Measurements from ENCODE around the gene FARS2. TPM values are rescaled to one million over a fixed set of nuclear protein-coding genes. Genes with fewer than 3 reads are reported as not detected.

FARS2 gene
- total RNA-seq, 2 donors from 2014 or later: 16.2 to 18.3 TPM

DNA sequence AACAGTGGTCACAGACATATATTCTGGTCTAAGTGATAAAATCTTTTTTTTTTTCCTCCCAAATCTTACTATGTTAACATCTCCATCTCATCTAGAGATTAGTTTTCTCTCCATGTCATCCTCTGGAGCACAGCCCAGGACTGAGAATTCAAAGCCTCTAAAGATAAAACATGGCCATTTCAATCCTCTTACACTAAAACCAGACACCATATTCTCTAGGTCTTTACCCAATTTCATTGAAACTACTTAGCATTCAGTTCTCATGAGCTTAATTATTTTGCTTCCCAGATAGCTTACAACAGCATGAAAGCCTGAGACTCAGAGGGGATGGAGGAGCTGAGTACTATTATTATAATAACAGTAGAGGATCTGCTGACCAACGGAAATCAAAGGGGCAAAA, 92.7 kb downstream of the FARS2 start:
- no peak overlapping the region for H3K27ac ChIP-seq (ENCODE audit: low read depth, low read length)
- TF ChIP-seq, protein P1, sequence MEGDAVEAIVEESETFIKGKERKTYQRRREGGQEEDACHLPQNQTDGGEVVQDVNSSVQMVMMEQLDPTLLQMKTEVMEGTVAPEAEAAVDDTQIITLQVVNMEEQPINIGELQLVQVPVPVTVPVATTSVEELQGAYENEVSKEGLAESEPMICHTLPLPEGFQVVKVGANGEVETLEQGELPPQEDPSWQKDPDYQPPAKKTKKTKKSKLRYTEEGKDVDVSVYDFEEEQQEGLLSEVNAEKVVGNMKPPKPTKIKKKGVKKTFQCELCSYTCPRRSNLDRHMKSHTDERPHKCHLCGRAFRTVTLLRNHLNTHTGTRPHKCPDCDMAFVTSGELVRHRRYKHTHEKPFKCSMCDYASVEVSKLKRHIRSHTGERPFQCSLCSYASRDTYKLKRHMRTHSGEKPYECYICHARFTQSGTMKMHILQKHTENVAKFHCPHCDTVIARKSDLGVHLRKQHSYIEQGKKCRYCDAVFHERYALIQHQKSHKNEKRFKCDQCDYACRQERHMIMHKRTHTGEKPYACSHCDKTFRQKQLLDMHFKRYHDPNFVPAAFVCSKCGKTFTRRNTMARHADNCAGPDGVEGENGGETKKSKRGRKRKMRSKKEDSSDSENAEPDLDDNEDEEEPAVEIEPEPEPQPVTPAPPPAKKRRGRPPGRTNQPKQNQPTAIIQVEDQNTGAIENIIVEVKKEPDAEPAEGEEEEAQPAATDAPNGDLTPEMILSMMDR (conservative IDR thresholded peaks at IDR 0.05): no peak
- 80 to 100% methylated on average over 1 of the region's 1 CpG for WGBS, 2 experiments (ENCODE audit: insufficient coverage in 1 of 2, insufficient read length in 1 of 2)
- no peak overlapping the region for H3K4me3 Mint-ChIP-seq
- peaks cover 3% of the 10 kb centered on the region for H3K9me3 Mint-ChIP-seq
- H3K27ac Mint-ChIP-seq: no peak overlapping the region
- H3K4me1 Mint-ChIP-seq: no peaks in the 10 kb centered on the region
- no peak overlapping the region for H3K9ac ChIP-seq (ENCODE audit: extremely low read depth, low read length, poor library complexity, severe bottlenecking)
- H3K4me1 ChIP-seq (ENCODE audit: control insufficient read depth, insufficient read depth, low read length): no peaks in the 10 kb centered on the region
- H3K27me3 ChIP-seq (ENCODE audit: control insufficient read depth, insufficient read depth, low read length, poor library complexity, severe bottlenecking): no peaks in the 10 kb centered on the region
- H3K27me3 Mint-ChIP-seq (ENCODE audit: insufficient read depth): no peaks in the 10 kb centered on the region
- H3K36me3 ChIP-seq (ENCODE audit: control insufficient read depth, insufficient read depth, low read length): no peaks in the 10 kb centered on the region
- no peaks in the 10 kb centered on the region for H3K9me3 ChIP-seq (ENCODE audit: control insufficient read depth, low read length)
- no peak for DNase-seq
- no peaks in the 10 kb centered on the region for H3K36me3 Mint-ChIP-seq (ENCODE audit: low read depth)
- no peak overlapping the region for H3K4me3 ChIP-seq (ENCODE audit: low read length)

DNA sequence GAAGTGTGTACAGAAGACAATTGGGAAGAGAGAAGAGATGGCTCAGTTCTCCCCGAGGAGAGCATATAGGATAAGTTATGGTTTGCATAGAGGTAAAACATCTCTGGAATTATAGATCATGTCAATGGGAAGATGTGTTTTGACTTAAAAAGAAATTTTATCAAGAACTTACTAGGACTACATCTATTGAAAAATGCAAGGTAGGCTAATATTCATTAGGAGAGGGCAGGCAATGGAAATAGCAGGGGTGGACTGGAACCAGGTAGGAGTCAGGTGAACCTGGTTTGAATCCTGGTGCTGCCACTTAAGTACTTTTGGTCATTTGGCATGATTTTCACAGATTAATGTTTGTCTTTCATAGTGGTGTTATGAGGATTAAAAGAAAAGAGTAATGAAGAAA, 96.2 kb downstream of the FARS2 start:
- Histone ChIP-seq H3K27me3 (ENCODE audit: control insufficient read depth, insufficient read depth, low read length, poor library complexity, severe bottlenecking) (no peaks in the 10 kb centered on the region), H3K9ac (ENCODE audit: extremely low read depth, low read length, poor library complexity, severe bottlenecking) (no peak overlapping the region), H3K36me3 (ENCODE audit: control insufficient read depth, insufficient read depth, low read length) (no peaks in the 10 kb centered on the region), H3K27ac (ENCODE audit: low read depth, low read length) (no peak overlapping the region), H3K4me1 (ENCODE audit: control insufficient read depth, insufficient read depth, low read length) (no peaks in the 10 kb centered on the region), H3K9me3 (ENCODE audit: control insufficient read depth, low read length) (no peaks in the 10 kb centered on the region), H3K4me3 (ENCODE audit: low read length) (no peak overlapping the region)
- TF ChIP-seq, protein P1 (conservative IDR thresholded peaks at IDR 0.05): no peak
- 96% methylated on average over 1 of the region's 1 CpG; no CpG with 5 or more reads in 1 of the 2 experiments for WGBS, 2 experiments (ENCODE audit: insufficient coverage in 1 of 2, insufficient read length in 1 of 2)
- Mint-ChIP-seq H3K4me1 (no peaks in the 10 kb centered on the region), H3K36me3 (ENCODE audit: low read depth) (no peaks in the 10 kb centered on the region), H3K27me3 (ENCODE audit: insufficient read depth) (no peaks in the 10 kb centered on the region), H3K9me3 (no peaks in the 10 kb centered on the region), H3K4me3 (no peak overlapping the region), H3K27ac (no peak overlapping the region)
- DNase-seq: no peak

DNA sequence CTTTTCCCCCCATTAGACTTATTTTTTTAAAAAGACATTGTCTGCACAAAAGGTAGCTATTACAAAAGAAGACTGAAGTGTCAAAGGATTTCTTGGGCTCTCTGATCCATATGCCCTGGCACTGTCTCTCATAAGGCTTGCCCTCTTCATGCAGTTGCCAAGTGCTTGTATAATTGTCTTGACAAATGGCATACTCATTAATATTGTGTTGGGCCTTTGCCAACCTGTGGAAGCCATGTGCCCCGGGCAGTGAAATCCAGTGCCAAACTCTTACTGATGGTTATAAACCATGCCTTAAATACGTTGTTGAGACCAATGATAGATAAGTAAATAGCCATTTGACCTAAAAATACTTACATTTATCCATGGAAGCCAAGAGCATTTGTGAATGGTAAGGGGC, 98.1 kb downstream of the FARS2 start:
- Mint-ChIP-seq H3K9me3 (no peaks in the 10 kb centered on the region), H3K27me3 (ENCODE audit: insufficient read depth) (no peaks in the 10 kb centered on the region), H3K4me3 (no peak overlapping the region), H3K36me3 (ENCODE audit: low read depth) (no peaks in the 10 kb centered on the region), H3K27ac (no peak overlapping the region), H3K4me1 (no peaks in the 10 kb centered on the region)
- Histone ChIP-seq H3K4me1 (ENCODE audit: control insufficient read depth, insufficient read depth, low read length) (no peaks in the 10 kb centered on the region), H3K9me3 (ENCODE audit: control insufficient read depth, low read length) (no peaks in the 10 kb centered on the region), H3K4me3 (ENCODE audit: low read length) (no peak overlapping the region), H3K9ac (ENCODE audit: extremely low read depth, low read length, poor library complexity, severe bottlenecking) (no peak overlapping the region), H3K27me3 (ENCODE audit: control insufficient read depth, insufficient read depth, low read length, poor library complexity, severe bottlenecking) (no peaks in the 10 kb centered on the region), H3K36me3 (ENCODE audit: control insufficient read depth, insufficient read depth, low read length) (no peaks in the 10 kb centered on the region), H3K27ac (ENCODE audit: low read depth, low read length) (no peak overlapping the region)
- no peak for DNase-seq
- WGBS, 2 experiments (ENCODE audit: insufficient coverage in 1 of 2, insufficient read length in 1 of 2): 81% methylated on average over 2 of the region's 2 CpGs; no CpG with 5 or more reads in 1 of the 2 experiments
- TF ChIP-seq, protein P1 (conservative IDR thresholded peaks at IDR 0.05): no peak
